HG03108 (cell line): Measurements from ENCODE around the gene FMN2.

Experiments used
- ATAC-seq: cut with Tn5 transposase; IDR thresholded peaks from one replicate; pipeline ENCODE4 v1.9.1; 2021; ENCODE audit warnings: moderate library complexity; ENCODE audit not compliant: unreplicated experiment

The FMN2 gene

GRCh38 chr1:240515505-240515904 lies 423.8 kb downstream of the FMN2 start:
- ATAC-seq = no peak

- no peak for ATAC-seq
Observed at GRCh38 chr1:240516069-240516468, 424.4 kb downstream of the FMN2 start.

- no peak for ATAC-seq
Observed at GRCh38 chr1:240517891-240518290, 426.2 kb downstream of the FMN2 start.

GRCh38 chr1:240522122-240522822 lies 430.6 kb downstream of the FMN2 start:
- ATAC-seq = no peak

- ATAC-seq = no peak
Observed at GRCh38 chr1:240524356-240525069, 432.8 kb downstream of the FMN2 start.
